Right cardiac atrium (tissue), 5 donors: ENCODE data around the gene UNCX. TPM values are rescaled to one million over a fixed set of nuclear protein-coding genes. Genes with fewer than 3 reads are reported as not detected.

Source experiments
- ATAC-seq, 2 donors: fragments of 200-7000 bp; cut with Tn5 transposase; one replicate each; pipeline versions ENCODE4 v1.8.0 to v1.9.1; 2020; ENCODE audit warnings: moderate library complexity in 2 of 2, mild to moderate bottlenecking in 1 of 2
- DNase-seq, 3 donors: peaks; one replicate each; pipeline ENCODE4 v3.0.0-alpha.2; 2020
- H3K27ac ChIP-seq: one replicate; pipeline ENCODE4 v1.5.1; 2013; ENCODE audit warnings: mild to moderate bottlenecking, low read length, control low read depth, moderate library complexity
- H3K27me3 ChIP-seq: one replicate; pipeline ENCODE4 v1.6.1; 2013; ENCODE audit not compliant: control insufficient read depth, insufficient read depth
- H3K4me1 ChIP-seq: one replicate; pipeline ENCODE4 v1.6.1; 2013; ENCODE audit warnings: low read length; ENCODE audit not compliant: control insufficient read depth, insufficient read depth
- H3K4me3 ChIP-seq: one replicate; pipeline ENCODE4 v1.5.1; 2013; ENCODE audit warnings: low read length, control low read depth
- H3K9me3 ChIP-seq: one replicate; pipeline ENCODE4 v1.6.1; 2013; ENCODE audit warnings: low read length; ENCODE audit not compliant: control insufficient read depth
- WGBS: extraction: QIAGEN DNeasy Blood & Tissue Kit; methylation state at CpG from one replicate; pipeline ENCODE4 v1.1.7; 2013; 5-methylcytosine and 5-hydroxymethylcytosine counted together
- intact Hi-C, 4 donors: fragments of 100-400 bp; cut with DNase I; formaldehyde crosslinking; loops; one replicate each; pipeline versions ENCODE4 v1.11.0 to v1.14.0; 2022 to 2023
- polyA plus RNA-seq: library from polyadenylated mRNA; stranded (reverse); fragments of 200-250 nt; gene quantifications from one replicate; pipeline ENCODE4 v1.2.3, GENCODE V29; 2013
- total RNA-seq, 4 donors: library from RNA; stranded (reverse); fragmentation: NEBNext Ultra II Directional; extraction: Animal tissue kit (Norgen Biotek cat#: 25700); gene quantifications; one replicate each; pipeline ENCODE4 v1.2.1, GENCODE V29; 2021
- donor health status: healthy with polysubstance abuse.
- donor health status: DM: no; HTN: yes; CAD: no.
- donor health status: DM: no; HTN: no; CAD: no.
- donor health status: DM: no; HTN: yes; CAD: no; lungs with severe emphysema.
- donor health status: DM: yes; HTN: yes; CAD: no.

UNCX gene
- total and polyA plus RNA-seq, 5 donors: not detected

- Histone ChIP-seq H3K4me3 (no peak overlapping the region), H3K27me3 (no peaks in the 10 kb centered on the region), H3K9me3 (no peaks in the 10 kb centered on the region), H3K27ac (no peak overlapping the region), H3K4me1 (no peaks in the 10 kb centered on the region)
- ATAC-seq (no peak), DNase-seq (no peak)
- 61% methylated on average over 9 of the region's 9 CpGs for WGBS
- intact Hi-C loops: no loop called here
Observed at GRCh38 chr7:1219498-1219897, 13.2 kb upstream of the UNCX start.

- Histone ChIP-seq H3K9me3 (no peaks in the 10 kb centered on the region), H3K4me3 (no peak overlapping the region), H3K27me3 (no peaks in the 10 kb centered on the region), H3K4me1 (no peaks in the 10 kb centered on the region), H3K27ac (no peak overlapping the region)
- 63% methylated on average over 13 of the region's 13 CpGs for WGBS
- DNase-seq: no peak
- no peak for ATAC-seq
- intact Hi-C loops: loop anchor here in 3 of 4 donors (10.0 kb wide), 3 partner anchors 185 to 255 kb away; no protein-coding TSS in a partner anchor
Observed at GRCh38 chr7:1220000-1220726, 12.5 kb upstream of the UNCX start.

- Histone ChIP-seq H3K27ac (no peak overlapping the region), H3K9me3 (no peaks in the 10 kb centered on the region), H3K4me3 (no peak overlapping the region), H3K27me3 (no peaks in the 10 kb centered on the region), H3K4me1 (no peaks in the 10 kb centered on the region)
- intact Hi-C loops: loop anchor here in 3 of 4 donors (10.0 kb wide), 3 partner anchors 184 to 254 kb away; no protein-coding TSS in a partner anchor
- 62% methylated on average over 22 of the region's 22 CpGs for WGBS
- DNase-seq: no peak
- no peak for ATAC-seq
Observed at GRCh38 chr7:1220977-1221745, 11.5 kb upstream of the UNCX start.

- no peaks in the 10 kb centered on the region for H3K9me3 ChIP-seq
- WGBS: 50% methylated on average over 23 of the region's 23 CpGs
- intact Hi-C loops: loop anchor here in 3 of 4 donors (10.0 kb wide), 3 partner anchors 181 to 251 kb away; no protein-coding TSS in a partner anchor
- no peak overlapping the region for H3K27ac ChIP-seq
- DNase-seq: no peak
- no peak for ATAC-seq
- H3K4me1 ChIP-seq: no peaks in the 10 kb centered on the region
- peaks cover 4% of the 10 kb centered on the region for H3K27me3 ChIP-seq
- no peak overlapping the region for H3K4me3 ChIP-seq
Observed at GRCh38 chr7:1223196-1223981, 9.3 kb upstream of the UNCX start.

GRCh38 chr7:1224086-1224716 lies 8.5 kb upstream of the UNCX start:
- peaks cover 6% of the 10 kb centered on the region for H3K27me3 ChIP-seq
- peak in 1 of 2 donors; percentile 36 for ATAC-seq
- no peaks in the 10 kb centered on the region for H3K9me3 ChIP-seq
- intact Hi-C loops: loop anchor here in 3 of 4 donors (10.0 kb wide), 3 partner anchors 181 to 251 kb away; no protein-coding TSS in a partner anchor
- 3% methylated on average over 66 of the region's 66 CpGs for WGBS
- no peaks in the 10 kb centered on the region for H3K4me1 ChIP-seq
- no peak overlapping the region for H3K4me3 ChIP-seq
- H3K27ac ChIP-seq: no peak overlapping the region
- no peak for DNase-seq

- 3% methylated on average over 11 of the region's 11 CpGs for WGBS
Observed at GRCh38 chr7:1225030-1225429, 7.6 kb upstream of the UNCX start.

GRCh38 chr7:1225441-1226185 lies 7.1 kb upstream of the UNCX start:
- Histone ChIP-seq H3K27me3 (peaks cover 6% of the 10 kb centered on the region), H3K9me3 (no peaks in the 10 kb centered on the region), H3K4me1 (no peaks in the 10 kb centered on the region), H3K4me3 (no peak overlapping the region), H3K27ac (no peak overlapping the region)
- DNase-seq: no peak
- peak; percentile 42 to 67 for ATAC-seq
- intact Hi-C loops: loop anchor here in 3 of 4 donors (5.0 to 10.0 kb wide), 4 partner anchors 179 to 249 kb away; no protein-coding TSS in a partner anchor
- 11% methylated on average over 52 of the region's 52 CpGs for WGBS

More at GRCh38 chr7:1225030-1225429, 7.6 kb upstream of the UNCX start:
- H3K27ac ChIP-seq: no peak overlapping the region
- H3K9me3 ChIP-seq: no peaks in the 10 kb centered on the region
- no peak overlapping the region for H3K4me3 ChIP-seq
- intact Hi-C loops: loop anchor here in 3 of 4 donors (5.0 to 10.0 kb wide), 4 partner anchors 180 to 250 kb away; no protein-coding TSS in a partner anchor
- H3K27me3 ChIP-seq: peaks cover 6% of the 10 kb centered on the region
- H3K4me1 ChIP-seq: no peaks in the 10 kb centered on the region
- DNase-seq (no peak), ATAC-seq (no peak)

- WGBS: 42% methylated on average over 23 of the region's 23 CpGs
- Histone ChIP-seq H3K4me1 (no peaks in the 10 kb centered on the region), H3K27me3 (peaks cover 6% of the 10 kb centered on the region), H3K9me3 (no peaks in the 10 kb centered on the region), H3K27ac (no peak overlapping the region), H3K4me3 (no peak overlapping the region)
- ATAC-seq (no peak), DNase-seq (no peak)
- intact Hi-C loops: loop anchor here in 3 of 4 donors (5.0 to 10.0 kb wide), 4 partner anchors 178 to 248 kb away; no protein-coding TSS in a partner anchor
Observed at GRCh38 chr7:1226186-1226901, 6.3 kb upstream of the UNCX start.

GRCh38 chr7:1227071-1227804 lies 5.4 kb upstream of the UNCX start:
- Histone ChIP-seq H3K27ac (no peak overlapping the region), H3K27me3 (peaks cover 6% of the 10 kb centered on the region), H3K4me3 (no peak overlapping the region), H3K4me1 (no peaks in the 10 kb centered on the region), H3K9me3 (no peaks in the 10 kb centered on the region)
- intact Hi-C loops: loop anchor here in 3 of 4 donors (5.0 to 10.0 kb wide), 4 partner anchors 178 to 248 kb away; no protein-coding TSS in a partner anchor
- DNase-seq (no peak), ATAC-seq (no peak)
- WGBS: 54% methylated on average over 25 of the region's 25 CpGs
